Tibial nerve (tissue), 4 donors: ENCODE measurements around the gene GAPDH. TPM values are rescaled to one million over a fixed set of nuclear protein-coding genes. Genes with fewer than 3 reads are reported as not detected.

Experiments used
- DNase-seq, 2 donors: peaks; one replicate each; pipeline ENCODE4 v3.0.0-alpha.2; 2019; ENCODE audit warnings: low spot score in 2 of 2
- H3K27ac ChIP-seq, 4 donors: fragments of 200-600 bp; sonication (generic) in 3 of 4; one replicate each; pipeline ENCODE4 v1.5.1; 2017 to 2019; ENCODE audit warnings: mild to moderate bottlenecking in 1 of 4
- H3K27me3 ChIP-seq, 2 donors: fragments of 200-600 bp; sonication (generic) in 1 of 2; one replicate each; pipeline versions ENCODE4 v1.5.1 to v1.6.0; 2017 to 2019
- H3K36me3 ChIP-seq, 3 donors: fragments of 200-600 bp; sonication (generic); one replicate each; pipeline ENCODE4 v1.5.1; 2018 to 2019
- H3K4me1 ChIP-seq, 4 donors: fragments of 200-600 bp; sonication (generic) in 3 of 4; one replicate each; pipeline ENCODE4 v1.5.1; 2017 to 2019
- H3K4me3 ChIP-seq, 4 donors: fragments of 200-600 bp; sonication (generic) in 3 of 4; one replicate each; pipeline ENCODE4 v1.5.1; 2017 to 2019; ENCODE audit warnings: mild to moderate bottlenecking in 1 of 4, moderate library complexity in 1 of 4
- H3K9me3 ChIP-seq, 4 donors: fragments of 200-600 bp; sonication (generic) in 3 of 4; one replicate each; pipeline ENCODE4 v1.5.1; 2017 to 2019
- CTCF ChIP-seq, 5 experiments: fragments of 200-600 bp in 3 of 5; fragments of 450-650 bp in 2 of 5; sonication (generic) in 3 of 5; IDR thresholded peaks; one replicate each; pipeline ENCODE4 v1.5.1; 2016 to 2019; ENCODE audit warnings: antibody characterized with exemption in 5 of 5, mild to moderate bottlenecking in 3 of 5, moderate library complexity in 2 of 5
- EP300 ChIP-seq, 2 donors: sonication (generic); formaldehyde crosslinking; IDR thresholded peaks; one replicate each; pipeline ENCODE4 v1.6.1; 2017; ENCODE audit warnings: antibody characterized with exemption in 2 of 2, mild to moderate bottlenecking in 1 of 2
- POLR2A ChIP-seq, 2 donors: fragments of 450-650 bp; IDR thresholded peaks; one replicate each; pipeline ENCODE4 v1.6.1; 2017; ENCODE audit warnings: antibody characterized with exemption in 2 of 2, mild to moderate bottlenecking in 2 of 2, moderate library complexity in 2 of 2
- WGBS, 2 donors: methylation state at CpG; one replicate each; pipeline ENCODE4 v1.1.5; 2018; 5-methylcytosine and 5-hydroxymethylcytosine counted together
- total RNA-seq, 4 donors: library from RNA; depleted of rRNA; stranded (reverse); fragments of >200 nt; gene quantifications; one replicate each; pipeline ENCODE4 v1.1.0, GENCODE V29; 2016

The GAPDH gene
- total RNA-seq, 4 donors from 2014 or later, result 1,360 to 2,316 (median 1,728) TPM

GRCh38 chr12:6540181-6540877 is 6.0 kb downstream of the GAPDH start:
- DNase-seq, result peak; percentile 88
- Histone ChIP-seq H3K9me3 (no peaks in the 10 kb centered on the region), H3K4me3 (no peak overlapping the region), H3K4me1 (peaks cover 0 to 72% (median 39%) of the 10 kb centered on the region in 4 donors), H3K27me3 (no peaks in the 10 kb centered on the region), H3K27ac (peak overlapping the region; percentile 65 to 90 (median 82)), H3K36me3 (peaks cover 0 to 87% (median 23%) of the 10 kb centered on the region in 3 donors)
- WGBS, 2 donors, result 3 to 20% methylated on average over 16 to 35 of the region's 35 CpGs
- TF ChIP-seq EP300 (IDR thresholded peaks at IDR 0.05) (peak in 1 of 2 donors; percentile 75), POLR2A (IDR thresholded peaks at IDR 0.05) (no peak)

- TF ChIP-seq EP300 (IDR thresholded peaks at IDR 0.05) (no peak), POLR2A (IDR thresholded peaks at IDR 0.05) (no peak), CTCF (IDR thresholded peaks at IDR 0.05) (no peak)
These were observed 7.3 kb downstream of the GAPDH start for GRCh38 chr12:6541371-6542165.

GRCh38 chr12:6542209-6543009 is 8.1 kb downstream of the GAPDH start:
- TF ChIP-seq POLR2A (IDR thresholded peaks at IDR 0.05), result no peak
- TF ChIP-seq CTCF (IDR thresholded peaks at IDR 0.05), result no peak
- no peak for TF ChIP-seq EP300 (IDR thresholded peaks at IDR 0.05)
- Histone ChIP-seq H3K36me3 (peaks cover 0 to 92% (median 13%) of the 10 kb centered on the region in 3 donors), H3K27ac (peak overlapping the region in 3 of 4 donors; percentile 79 to 90 (median 85)), H3K4me1 (peaks cover 0 to 58% (median 22%) of the 10 kb centered on the region in 4 donors), H3K9me3 (no peaks in the 10 kb centered on the region), H3K4me3 (no peak overlapping the region), H3K27me3 (no peaks in the 10 kb centered on the region)
- WGBS, 2 donors, result 58 to 62% methylated on average over 13 of the region's 13 CpGs
- DNase-seq, result no peak

More at GRCh38 chr12:6541371-6542165, 7.3 kb downstream of the GAPDH start:
- DNase-seq, result no peak
- H3K4me1 ChIP-seq, result peaks cover 0 to 60% (median 27%) of the 10 kb centered on the region in 4 donors
- peak overlapping the region in 3 of 4 donors; percentile 79 to 90 (median 85) for H3K27ac ChIP-seq
- H3K36me3 ChIP-seq, result peaks cover 0 to 92% (median 22%) of the 10 kb centered on the region in 3 donors
- no peaks in the 10 kb centered on the region for H3K27me3 ChIP-seq
- H3K4me3 ChIP-seq, result no peak overlapping the region
- H3K9me3 ChIP-seq, result no peaks in the 10 kb centered on the region
- 77 to 83% methylated on average over 21 to 25 of the region's 26 CpGs for WGBS, 2 donors

GRCh38 chr12:6546016-6546415 is 11.7 kb downstream of the GAPDH start:
- Histone ChIP-seq H3K4me3 (no peak overlapping the region), H3K27me3 (no peaks in the 10 kb centered on the region), H3K36me3 (peaks cover 0 to 96% (median 14%) of the 10 kb centered on the region in 3 donors), H3K27ac (no peak overlapping the region), H3K4me1 (peaks cover 3 to 60% (median 26%) of the 10 kb centered on the region in 4 donors), H3K9me3 (no peaks in the 10 kb centered on the region)
- 87 to 89% methylated on average over 10 of the region's 10 CpGs for WGBS, 2 donors
- TF ChIP-seq EP300 (IDR thresholded peaks at IDR 0.05), result no peak
- TF ChIP-seq CTCF (IDR thresholded peaks at IDR 0.05), result no peak
- TF ChIP-seq POLR2A (IDR thresholded peaks at IDR 0.05), result no peak
- no peak for DNase-seq

- WGBS, 2 donors, result 76 to 79% methylated on average over 1 of the region's 1 CpG
- H3K36me3 ChIP-seq, result peaks cover 0 to 85% (median 14%) of the 10 kb centered on the region in 3 donors
- H3K4me1 ChIP-seq, result peaks cover 5 to 61% (median 34%) of the 10 kb centered on the region in 4 donors
- TF ChIP-seq EP300 (IDR thresholded peaks at IDR 0.05) (no peak), CTCF (IDR thresholded peaks at IDR 0.05) (no peak), POLR2A (IDR thresholded peaks at IDR 0.05) (no peak)
- DNase-seq, result no peak
- H3K9me3 ChIP-seq, result no peaks in the 10 kb centered on the region
- H3K27me3 ChIP-seq, result no peaks in the 10 kb centered on the region
- peak overlapping the region in 2 of 4 donors; percentile 80 to 91 for H3K27ac ChIP-seq
- no peak overlapping the region for H3K4me3 ChIP-seq
These were observed 13.2 kb downstream of the GAPDH start for GRCh38 chr12:6547566-6547965.
